LNCaP clone FGC (cell line): Measurements from ENCODE around the gene CCDC12.

Source experiments
- DNase-seq: peaks from one replicate; pipeline ENCODE4 v3.0.0-alpha.2; 2011; ENCODE audit warnings: low read depth
- H3K4me3 ChIP-seq: 2 replicates; pipeline ENCODE4 v1.5.1; 2011; ENCODE audit warnings: mild to moderate bottlenecking, low read depth, low read length, control low read depth
- TF ChIP-seq, protein P1 (sequence below): IDR thresholded peaks from 2 replicates; pipeline ENCODE4 v1.5.1; 2012; ENCODE audit warnings: mild to moderate bottlenecking; ENCODE audit not compliant: control insufficient read depth, insufficient read depth; ENCODE audit errors: extremely low read depth

The CCDC12 gene

DNA sequence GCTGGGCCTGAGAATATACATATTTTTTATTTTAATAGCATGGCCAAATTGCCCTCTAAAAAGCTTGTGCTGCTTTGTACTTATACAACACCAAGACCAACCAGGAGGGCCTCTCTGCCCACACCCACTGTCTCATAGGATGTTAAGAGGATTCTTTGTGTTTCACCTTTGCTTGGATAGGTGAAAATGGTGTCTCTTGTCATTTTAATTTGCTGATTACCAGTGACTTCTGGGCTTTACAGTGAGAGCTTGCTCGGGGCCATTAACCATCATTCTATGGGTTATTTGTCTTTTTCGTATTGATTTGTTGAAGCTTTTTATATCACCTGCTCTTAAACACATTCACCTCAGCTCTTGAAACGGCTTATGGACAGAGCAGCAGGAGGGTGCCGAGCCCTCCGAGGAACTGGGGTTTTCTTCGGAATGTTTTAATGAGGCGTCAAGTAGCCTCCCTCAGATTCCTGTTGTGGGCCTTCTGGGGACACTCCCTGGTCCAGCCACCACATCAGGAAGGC, 88.5 kb downstream of the CCDC12 start:
- no peak for DNase-seq
- TF ChIP-seq, protein P1, sequence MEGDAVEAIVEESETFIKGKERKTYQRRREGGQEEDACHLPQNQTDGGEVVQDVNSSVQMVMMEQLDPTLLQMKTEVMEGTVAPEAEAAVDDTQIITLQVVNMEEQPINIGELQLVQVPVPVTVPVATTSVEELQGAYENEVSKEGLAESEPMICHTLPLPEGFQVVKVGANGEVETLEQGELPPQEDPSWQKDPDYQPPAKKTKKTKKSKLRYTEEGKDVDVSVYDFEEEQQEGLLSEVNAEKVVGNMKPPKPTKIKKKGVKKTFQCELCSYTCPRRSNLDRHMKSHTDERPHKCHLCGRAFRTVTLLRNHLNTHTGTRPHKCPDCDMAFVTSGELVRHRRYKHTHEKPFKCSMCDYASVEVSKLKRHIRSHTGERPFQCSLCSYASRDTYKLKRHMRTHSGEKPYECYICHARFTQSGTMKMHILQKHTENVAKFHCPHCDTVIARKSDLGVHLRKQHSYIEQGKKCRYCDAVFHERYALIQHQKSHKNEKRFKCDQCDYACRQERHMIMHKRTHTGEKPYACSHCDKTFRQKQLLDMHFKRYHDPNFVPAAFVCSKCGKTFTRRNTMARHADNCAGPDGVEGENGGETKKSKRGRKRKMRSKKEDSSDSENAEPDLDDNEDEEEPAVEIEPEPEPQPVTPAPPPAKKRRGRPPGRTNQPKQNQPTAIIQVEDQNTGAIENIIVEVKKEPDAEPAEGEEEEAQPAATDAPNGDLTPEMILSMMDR = no peak
- H3K4me3 ChIP-seq = no peak overlapping the region

DNA sequence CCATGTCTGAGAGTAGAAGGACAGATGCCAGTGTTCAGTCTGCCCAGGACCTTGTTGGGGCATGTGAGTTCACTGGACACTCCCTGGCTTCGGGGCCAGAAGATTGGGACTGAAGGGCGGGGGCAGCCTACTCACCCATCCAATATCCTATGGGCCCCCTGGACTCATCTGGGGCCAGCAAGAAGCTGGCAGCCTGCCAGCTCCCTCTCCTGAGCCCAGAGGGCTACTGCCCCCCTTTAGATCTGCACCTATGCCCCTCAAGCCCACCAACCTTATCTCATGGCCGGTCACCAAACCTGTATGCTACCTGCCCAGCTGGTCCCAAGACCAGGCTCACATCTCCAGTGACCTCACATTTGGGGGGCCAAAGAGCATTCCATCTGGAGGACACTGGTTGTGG, 90.9 kb downstream of the CCDC12 start:
- no peak for DNase-seq
- H3K4me3 ChIP-seq = no peak overlapping the region
- TF ChIP-seq, protein P1 = no peak

DNA sequence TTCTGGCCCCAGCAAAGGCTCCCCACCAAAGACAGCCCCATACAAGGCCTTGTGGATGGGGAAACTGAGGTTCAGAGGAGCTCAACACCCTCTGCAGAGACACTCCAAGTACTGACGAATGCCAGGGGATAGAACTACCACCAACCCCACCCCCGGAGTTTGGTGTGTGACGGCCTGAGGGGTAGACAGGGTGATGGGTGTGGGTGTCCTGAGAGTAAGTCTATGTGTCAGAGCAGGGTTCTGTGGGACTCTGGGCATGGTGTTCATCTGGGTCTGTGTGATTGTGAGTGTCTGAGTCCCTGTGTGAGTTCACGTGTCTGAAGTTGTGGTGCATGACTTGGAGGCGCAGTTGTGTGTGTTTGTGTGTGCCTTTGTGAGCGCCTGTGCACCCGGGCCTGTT, 91.6 kb downstream of the CCDC12 start:
- no peak for DNase-seq
- TF ChIP-seq, protein P1 = no peak
- H3K4me3 ChIP-seq = no peak overlapping the region

DNA sequence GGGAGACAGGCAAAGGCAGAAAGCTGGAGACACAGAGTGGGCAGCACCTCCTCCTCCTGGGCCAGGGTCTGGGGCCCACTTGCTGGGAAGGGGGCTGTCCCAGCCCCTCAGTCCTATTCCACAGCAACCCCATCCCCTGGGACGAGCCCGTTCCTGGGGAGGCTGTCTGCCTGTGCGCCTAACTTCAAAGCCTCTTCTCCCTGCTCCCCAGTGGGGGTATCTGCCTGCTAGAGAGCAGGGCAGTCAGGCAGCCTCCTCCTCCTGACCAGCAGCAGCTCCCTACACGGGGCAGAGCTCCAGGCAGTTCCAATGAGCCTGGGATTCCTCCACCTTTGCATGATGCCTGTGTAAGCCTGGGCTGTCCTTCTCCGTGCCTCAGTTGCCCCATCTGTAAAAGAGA, 92.1 kb downstream of the CCDC12 start:
- no peak for DNase-seq
- TF ChIP-seq, protein P1 = no peak
- H3K4me3 ChIP-seq = no peak overlapping the region

DNA sequence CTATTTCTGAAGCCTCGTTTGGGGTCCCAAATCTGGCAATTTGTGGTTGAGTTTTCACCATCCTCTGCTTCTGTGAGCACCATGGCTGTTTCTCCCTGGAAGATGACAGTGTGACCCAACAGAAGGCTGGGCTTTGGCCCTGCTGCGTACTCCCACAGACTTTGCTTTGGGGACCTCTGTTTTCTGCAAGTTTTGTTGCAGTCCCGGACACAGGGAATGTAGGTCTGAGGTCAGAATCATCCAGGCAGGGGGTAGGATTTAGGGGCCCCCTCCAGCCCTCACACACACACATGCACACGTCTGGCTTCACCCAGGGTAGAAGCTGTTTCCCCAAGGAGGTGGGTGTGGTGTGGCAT, 92.7 kb downstream of the CCDC12 start:
- DNase-seq = no peak
- TF ChIP-seq, protein P1 = no peak
- H3K4me3 ChIP-seq = no peak overlapping the region

DNA sequence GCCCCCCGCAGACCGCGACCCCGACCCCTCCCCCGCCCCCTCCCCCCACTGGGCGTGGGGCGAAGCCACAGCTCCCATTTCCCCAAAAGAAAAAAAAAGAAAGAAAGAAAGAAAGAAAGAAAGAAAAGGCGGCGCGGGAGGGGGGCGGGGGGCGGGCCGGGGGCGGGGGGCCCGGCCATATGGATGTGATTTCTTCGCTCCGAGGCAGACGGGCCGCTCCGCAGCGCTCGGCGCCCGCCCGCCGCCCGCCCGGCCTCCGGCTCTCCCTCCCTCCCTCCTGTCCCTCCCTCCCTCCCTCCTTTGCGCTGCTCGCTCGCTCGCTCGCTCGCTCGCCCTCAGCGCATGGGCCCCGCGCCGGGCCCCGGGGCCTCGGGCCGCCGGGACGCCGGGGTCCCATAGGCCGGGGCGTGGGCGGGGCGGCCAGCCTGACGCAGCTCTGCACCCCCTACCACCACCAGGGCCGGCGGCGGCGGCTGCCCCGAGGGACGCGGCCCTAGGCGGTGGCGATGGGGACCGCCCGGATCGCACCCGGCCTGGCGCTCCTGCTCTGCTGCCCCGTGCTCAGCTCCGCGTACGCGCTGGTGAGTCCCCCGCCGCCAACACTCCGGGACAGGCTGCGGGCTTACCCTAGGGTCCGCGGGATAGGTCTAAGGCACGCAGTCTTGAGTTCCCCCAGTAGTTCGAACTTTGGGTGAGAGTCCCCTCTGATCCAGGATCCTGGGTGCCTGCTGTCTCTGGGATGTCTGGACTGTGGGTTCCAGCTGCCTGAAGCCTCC, 93.3 kb downstream of the CCDC12 start:
- TF ChIP-seq, protein P1 = no peak
- H3K4me3 ChIP-seq = no peak overlapping the region
- no peak for DNase-seq
